HepG2 (cell line): Measurements from ENCODE around the gene GMPR. TPM values are rescaled to one million over a fixed set of nuclear protein-coding genes. Genes with fewer than 3 reads are reported as not detected.

Source experiments
- ATAC-seq: fragments of 200-7000 bp; cut with Tn5 transposase; 3 replicates; pipeline ENCODE4 v1.9.1; 2020; ENCODE audit warnings: mild to moderate bottlenecking, moderate library complexity
- BruUV-seq: library from RNA; stranded (reverse); fragments of 400-500 nt; replicated peaks from 2 replicates; lab custom pipeline; 2021; lab: Mats Ljungman, UMichigan
- CTCF ChIA-PET: fragments of 300-600 bp; formaldehyde crosslinking; extraction: SDS; loops from one replicate; lab custom pipeline; 2021; ENCODE audit warnings: low total read pairs, inconsistent platforms, low intra/inter-chr PET ratio; lab: Yijun Ruan, JAX
- POLR2A ChIA-PET: fragments of 350-600 bp; sonication (Branson Sonifier 250); formaldehyde crosslinking; loops from one replicate; lab custom pipeline; 2020; ENCODE audit warnings: antibody characterized with exemption, inconsistent platforms; lab: Yijun Ruan, JAX
- DNase-seq: peaks from one replicate; pipeline ENCODE4 v3.0.0-alpha.2; 2015; ENCODE audit warnings: low spot score
- FAIRE-seq: peaks from 3 replicates; lab custom pipeline; 2011; peaks lifted over from hg19 to GRCh38; lab: Jason Lieb, UNC
- H2AFZ ChIP-seq: one replicate; pipeline ENCODE4 v1.6.1; 2011; ENCODE audit warnings: low read length, inconsistent platforms
- H3K27ac ChIP-seq: fragments of 300-600 bp; 3 replicates; pipeline ENCODE4 v1.8.0; 2011; ENCODE audit warnings: mixed run types, mild to moderate bottlenecking, mixed read lengths, low read length, inconsistent platforms; ENCODE audit not compliant: insufficient read depth; ENCODE audit errors: extremely low read length
- H3K27me3 ChIP-seq, 2 experiments: fragments of 200-600 bp in 1 of 2; 2 replicates in 1 of 2; 3 replicates in 1 of 2; pipeline versions ENCODE4 v1.6.0 to v1.8.0; 2011; ENCODE audit warnings: low read length in 2 of 2, mild to moderate bottlenecking in 2 of 2, moderate library complexity in 2 of 2, inconsistent platforms in 1 of 2; ENCODE audit not compliant: insufficient read depth in 2 of 2, control insufficient read depth in 1 of 2
- H3K36me3 ChIP-seq, 2 experiments: fragments of 200-600 bp in 1 of 2; replicated peaks in 1 of 2; 2 replicates in 1 of 2; 3 replicates in 1 of 2; pipeline versions ENCODE4 v1.5.1 to v1.8.0; 2011; ENCODE audit warnings: low read length in 2 of 2, inconsistent platforms in 1 of 2; ENCODE audit not compliant: insufficient read depth in 2 of 2, control insufficient read depth in 1 of 2
- H3K4me1 ChIP-seq: 2 replicates; pipeline ENCODE4 v1.5.1; 2012; ENCODE audit warnings: low read length, inconsistent platforms; ENCODE audit not compliant: insufficient read depth
- H3K4me2 ChIP-seq: 2 replicates; pipeline ENCODE4 v1.6.0; 2011; ENCODE audit warnings: low read depth, low read length, inconsistent platforms
- H3K4me3 ChIP-seq, 3 experiments: fragments of 200-600 bp in 1 of 3; sonication (generic), shearing (Covaris generic) in 1 of 3; replicated peaks in 1 of 3; 2 replicates each; pipeline ENCODE4 v1.5.1; 2011 to 2016; ENCODE audit warnings: low read length in 3 of 3, inconsistent platforms in 2 of 3, low read depth in 2 of 3, mild to moderate bottlenecking in 2 of 3, control low read depth in 1 of 3, mixed read lengths in 1 of 3; ENCODE audit not compliant: insufficient read depth in 1 of 3
- H3K79me2 ChIP-seq: one replicate; pipeline ENCODE4 v1.6.1; 2011; ENCODE audit warnings: low read length, inconsistent platforms; ENCODE audit not compliant: insufficient read depth
- H3K9ac ChIP-seq: 2 replicates; pipeline ENCODE4 v1.6.0; 2011; ENCODE audit warnings: mild to moderate bottlenecking, low read depth, low read length, inconsistent platforms; ENCODE audit not compliant: insufficient read depth
- H3K9me3 ChIP-seq: 2 replicates; pipeline ENCODE4 v1.5.1; 2012; ENCODE audit warnings: mild to moderate bottlenecking, low read length
- H4K20me1 ChIP-seq: 2 replicates; pipeline ENCODE4 v1.6.0; 2011; ENCODE audit warnings: inconsistent platforms, mild to moderate bottlenecking, low read length, moderate library complexity; ENCODE audit not compliant: insufficient read depth
- FOXP4 ChIP-seq: sonication (generic); formaldehyde crosslinking; IDR thresholded peaks from 2 replicates; pipeline ENCODE4 v1.4.0; 2020; ENCODE audit warnings: missing genetic modification reagents
- HHEX ChIP-seq: IDR thresholded peaks from 2 replicates; pipeline ENCODE4 v1.6.1; 2016; ENCODE audit warnings: control low read depth
- MZF1 ChIP-seq: sonication (generic); formaldehyde crosslinking; IDR thresholded peaks from 2 replicates; pipeline ENCODE4 v1.8.1; 2023; ENCODE audit warnings: mild to moderate bottlenecking, missing genetic modification reagents, borderline replicate concordance
- RBM39 ChIP-seq: fragments of 200-400 bp; formaldehyde crosslinking; IDR thresholded peaks from one replicate; pipeline ENCODE4 v1.6.1; 2018; ENCODE audit warnings: antibody characterized with exemption, mild to moderate bottlenecking, low read depth, low read length; ENCODE audit not compliant: poor library complexity, severe bottlenecking
- REST ChIP-seq, 2 experiments: IDR thresholded peaks; 2 replicates each; pipeline ENCODE4 v1.6.1; 2011 to 2012; ENCODE audit warnings: low read length in 2 of 2, borderline replicate concordance in 1 of 2, low read depth in 1 of 2, mild to moderate bottlenecking in 1 of 2, moderate library complexity in 1 of 2
- RXRB ChIP-seq: IDR thresholded peaks from 2 replicates; pipeline ENCODE4 v1.6.1; 2016; ENCODE audit warnings: borderline replicate concordance, missing genetic modification reagents, missing compliant biosample characterization
- ZBTB7A ChIP-seq: sonication (generic); formaldehyde crosslinking; IDR thresholded peaks from 2 replicates; pipeline ENCODE4 v1.8.0; 2022; ENCODE audit warnings: mild to moderate bottlenecking, missing genetic modification reagents
- ZNF33A ChIP-seq: sonication (generic); formaldehyde crosslinking; IDR thresholded peaks from 2 replicates; pipeline ENCODE4 v1.5.1; 2020; ENCODE audit warnings: missing genetic modification reagents, mild to moderate bottlenecking, moderate library complexity, borderline replicate concordance
- WGBS: methylation state at CpG from one replicate; pipeline ENCODE4 v1.1.6; 2017; ENCODE audit warnings: low lambda C conversion rate; 5-methylcytosine and 5-hydroxymethylcytosine counted together
- in situ Hi-C: cut with HindIII; loops from 2 replicates; pipeline ENCODE4 v1.10.0; 2017; ENCODE audit warnings: low pct_unique_long_range_greater_than_20kb; ENCODE audit not compliant: extremely low pct_ligation_motif_present
- intact Hi-C: fragments of 100-400 bp; cut with micrococcal nuclease; formaldehyde crosslinking; loops from one replicate; pipeline ENCODE4 v1.10.0; 2022; ENCODE audit not compliant: unreplicated experiment
- polyA plus RNA-seq, 8 experiments: library from polyadenylated mRNA; depleted of rRNA in 3 of 8; stranded (reverse) in 7 of 8; unstranded in 1 of 8; fragments of >200 nt; fragmentation: Illumina TruSeq in 4 of 8; extraction: Trizol in 4 of 8; gene quantifications; 2 replicates each; pipeline versions ENCODE4 v1.2.1 to v1.2.3, GENCODE V29; 2011 to 2016; ENCODE audit warnings: low read depth in 4 of 8, missing spikeins in 1 of 8, mixed read lengths in 1 of 8; ENCODE audit not compliant: insufficient read depth in 1 of 8
- total RNA-seq, 5 experiments: library from RNA; depleted of rRNA; stranded (reverse); fragments of >200 nt; fragmentation: Illumina TruSeq; extraction: Trizol; gene quantifications; 2 replicates each; pipeline ENCODE4 v1.2.3, GENCODE V29; 2016; ENCODE audit warnings: low read depth in 1 of 5
- TF ChIP-seq, protein P1 (sequence below): sonication (generic); formaldehyde crosslinking; IDR thresholded peaks from 2 replicates; pipeline ENCODE4 v1.9.0; 2022; ENCODE audit warnings: low read depth, missing genetic modification reagents

Gene GMPR
- total and polyA plus RNA-seq, 2 of the 13 experiments (the other 11 are each of a cell fraction or from before 2014, with no cell fraction given): not detected

- Histone ChIP-seq H3K9ac (no peak overlapping the region), H2AFZ (no peak overlapping the region), H3K9me3 (no peaks in the 10 kb centered on the region), H3K4me2 (no peak overlapping the region), H3K4me3 (no peak overlapping the region), H4K20me1 (peaks cover 3% of the 10 kb centered on the region; the same call in 1 of the 2 replicates), H3K4me1 (peaks cover 14% of the 10 kb centered on the region), H3K27me3 (no peaks in the 10 kb centered on the region), H3K36me3 (no peaks in the 10 kb centered on the region; a peak in 1 of 5 replicates), H3K79me2 (no peaks in the 10 kb centered on the region), H3K27ac (no peak overlapping the region)
- ChIA-PET POLR2A (no interaction called here), CTCF (no interaction called here)
- in situ Hi-C loops: loop anchor here (25.0 kb wide), 1 partner anchor 618 kb away; no protein-coding TSS in a partner anchor
- intact Hi-C loops: no loop called here
- BruUV-seq: no TSS peak
- WGBS: 99% methylated on average over 6 of the region's 6 CpGs
- FAIRE-seq (no peak), ATAC-seq (no peak), DNase-seq (no peak)
- TF ChIP-seq MZF1 (CRISPR knock-in tag): no peak
- TF ChIP-seq REST (IDR thresholded peaks at IDR 0.05; ENCODE audit: borderline replicate concordance in 1 of 2, low read depth in 1 of 2, low read length in 2 of 2): no peak
- TF ChIP-seq, protein P1, sequence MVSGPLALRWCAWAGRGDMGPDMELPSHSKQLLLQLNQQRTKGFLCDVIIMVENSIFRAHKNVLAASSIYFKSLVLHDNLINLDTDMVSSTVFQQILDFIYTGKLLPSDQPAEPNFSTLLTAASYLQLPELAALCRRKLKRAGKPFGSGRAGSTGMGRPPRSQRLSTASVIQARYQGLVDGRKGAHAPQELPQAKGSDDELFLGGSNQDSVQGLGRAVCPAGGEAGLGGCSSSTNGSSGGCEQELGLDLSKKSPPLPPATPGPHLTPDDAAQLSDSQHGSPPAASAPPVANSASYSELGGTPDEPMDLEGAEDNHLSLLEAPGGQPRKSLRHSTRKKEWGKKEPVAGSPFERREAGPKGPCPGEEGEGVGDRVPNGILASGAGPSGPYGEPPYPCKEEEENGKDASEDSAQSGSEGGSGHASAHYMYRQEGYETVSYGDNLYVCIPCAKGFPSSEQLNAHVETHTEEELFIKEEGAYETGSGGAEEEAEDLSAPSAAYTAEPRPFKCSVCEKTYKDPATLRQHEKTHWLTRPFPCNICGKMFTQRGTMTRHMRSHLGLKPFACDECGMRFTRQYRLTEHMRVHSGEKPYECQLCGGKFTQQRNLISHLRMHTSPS (CRISPR knock-in tag): no peak
- TF ChIP-seq ZNF33A (CRISPR knock-in tag): no peak
- TF ChIP-seq ZBTB7A (CRISPR knock-in tag): no peak
- TF ChIP-seq RXRB (CRISPR knock-in tag): no peak
- TF ChIP-seq RBM39: no peak
- no peak for TF ChIP-seq FOXP4 (CRISPR knock-in tag)
- TF ChIP-seq HHEX: no peak
Observed at GRCh38 chr6:16344756-16345155, 106.4 kb downstream of the GMPR start.
